Astrocyte (in vitro differentiated cells and primary cell): ENCODE results near the gene MORN4.

ENCODE experiments used
- EZH2 ChIP-seq: IDR thresholded peaks from 2 replicates; pipeline ENCODE4 v1.6.1; 2012; ENCODE audit warnings: mild to moderate bottlenecking, low read length, inconsistent platforms; ENCODE audit not compliant: insufficient read depth
- TF ChIP-seq, protein P1 (sequence below): IDR thresholded peaks from 2 replicates; pipeline ENCODE4 v1.5.1; 2011; ENCODE audit warnings: low read depth, mild to moderate bottlenecking, inconsistent platforms, low read length, moderate library complexity; ENCODE audit not compliant: insufficient read depth

DNA sequence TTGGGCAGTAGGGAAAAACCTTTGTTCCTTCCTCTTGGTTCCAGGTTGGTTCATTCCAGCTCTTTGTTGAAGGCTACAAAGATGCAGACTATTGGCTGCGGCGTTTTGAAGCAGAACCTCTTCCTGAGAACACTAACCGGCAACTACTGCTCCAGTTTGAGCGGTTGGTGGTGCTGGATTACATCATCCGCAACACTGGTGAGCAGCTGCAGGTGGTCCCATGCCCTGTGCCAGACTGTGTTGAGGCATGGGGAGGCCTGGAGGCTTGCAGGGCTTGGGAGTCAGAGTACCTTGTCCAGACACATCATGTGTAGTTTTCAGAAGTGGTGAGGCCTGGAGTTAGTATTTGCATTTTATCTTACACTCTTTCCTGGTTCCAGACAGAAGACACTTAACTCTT, 23.5 kb upstream of the MORN4 start:
- TF ChIP-seq, protein P1, sequence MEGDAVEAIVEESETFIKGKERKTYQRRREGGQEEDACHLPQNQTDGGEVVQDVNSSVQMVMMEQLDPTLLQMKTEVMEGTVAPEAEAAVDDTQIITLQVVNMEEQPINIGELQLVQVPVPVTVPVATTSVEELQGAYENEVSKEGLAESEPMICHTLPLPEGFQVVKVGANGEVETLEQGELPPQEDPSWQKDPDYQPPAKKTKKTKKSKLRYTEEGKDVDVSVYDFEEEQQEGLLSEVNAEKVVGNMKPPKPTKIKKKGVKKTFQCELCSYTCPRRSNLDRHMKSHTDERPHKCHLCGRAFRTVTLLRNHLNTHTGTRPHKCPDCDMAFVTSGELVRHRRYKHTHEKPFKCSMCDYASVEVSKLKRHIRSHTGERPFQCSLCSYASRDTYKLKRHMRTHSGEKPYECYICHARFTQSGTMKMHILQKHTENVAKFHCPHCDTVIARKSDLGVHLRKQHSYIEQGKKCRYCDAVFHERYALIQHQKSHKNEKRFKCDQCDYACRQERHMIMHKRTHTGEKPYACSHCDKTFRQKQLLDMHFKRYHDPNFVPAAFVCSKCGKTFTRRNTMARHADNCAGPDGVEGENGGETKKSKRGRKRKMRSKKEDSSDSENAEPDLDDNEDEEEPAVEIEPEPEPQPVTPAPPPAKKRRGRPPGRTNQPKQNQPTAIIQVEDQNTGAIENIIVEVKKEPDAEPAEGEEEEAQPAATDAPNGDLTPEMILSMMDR: no peak
- no peak for TF ChIP-seq EZH2
